Activated CD8-positive, alpha-beta memory T cell treated with anti-CD3 and anti-CD28 coated beads, Interleukin-2, amount 10 ng/mL, durations not matched to agents 7 days and 5 days (primary cell): ENCODE data around the gene TNFRSF25. TPM values are rescaled to one million over a fixed set of nuclear protein-coding genes. Genes with fewer than 3 reads are reported as not detected.
A peak's percentile ranks its signal among the peaks of the same experiment; 100 is the strongest.

Experiments
- ATAC-seq: fragments of 150-1000 bp; cut with Tn5 transposase; one replicate; pipeline ENCODE4 v1.10.0; 2021; ENCODE audit warnings: moderate library complexity
- CTCF ChIA-PET: fragments of 350-600 bp; sonication (Branson Sonifier 250); formaldehyde crosslinking; loops from one replicate; lab custom pipeline; 2021; ENCODE audit warnings: antibody characterized with exemption; lab: Charles Lee
- DNase-seq: peaks from one replicate; pipeline ENCODE4 v3.0.0-alpha.2; 2020
- H3K27ac Mint-ChIP-seq: one replicate; pipeline ENCODE4 v1.8.0; 2021; ENCODE audit warnings: mild to moderate bottlenecking, mixed read lengths
- H3K27me3 Mint-ChIP-seq: one replicate; pipeline ENCODE4 v1.8.0; 2021; ENCODE audit warnings: mixed read lengths
- H3K36me3 Mint-ChIP-seq: one replicate; pipeline ENCODE4 v1.8.0; 2021; ENCODE audit warnings: mild to moderate bottlenecking, mixed read lengths
- H3K4me1 Mint-ChIP-seq: one replicate; pipeline ENCODE4 v1.8.0; 2021; ENCODE audit warnings: mixed read lengths
- H3K4me3 Mint-ChIP-seq: one replicate; pipeline ENCODE4 v1.8.0; 2021; ENCODE audit warnings: mild to moderate bottlenecking, moderate library complexity, mixed read lengths
- H3K9me3 Mint-ChIP-seq: one replicate; pipeline ENCODE4 v1.8.0; 2022; ENCODE audit warnings: low read depth, mixed read lengths
- total RNA-seq, 2 experiments: library from RNA; stranded (reverse); gene quantifications; one replicate each; pipeline ENCODE4 v1.2.3, GENCODE V29; 2021

Gene TNFRSF25, protein sequence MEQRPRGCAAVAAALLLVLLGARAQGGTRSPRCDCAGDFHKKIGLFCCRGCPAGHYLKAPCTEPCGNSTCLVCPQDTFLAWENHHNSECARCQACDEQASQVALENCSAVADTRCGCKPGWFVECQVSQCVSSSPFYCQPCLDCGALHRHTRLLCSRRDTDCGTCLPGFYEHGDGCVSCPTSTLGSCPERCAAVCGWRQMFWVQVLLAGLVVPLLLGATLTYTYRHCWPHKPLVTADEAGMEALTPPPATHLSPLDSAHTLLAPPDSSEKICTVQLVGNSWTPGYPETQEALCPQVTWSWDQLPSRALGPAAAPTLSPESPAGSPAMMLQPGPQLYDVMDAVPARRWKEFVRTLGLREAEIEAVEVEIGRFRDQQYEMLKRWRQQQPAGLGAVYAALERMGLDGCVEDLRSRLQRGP
- 10 to 100 TPM; 54.3 to 71.6 TPM for total RNA-seq

DNA sequence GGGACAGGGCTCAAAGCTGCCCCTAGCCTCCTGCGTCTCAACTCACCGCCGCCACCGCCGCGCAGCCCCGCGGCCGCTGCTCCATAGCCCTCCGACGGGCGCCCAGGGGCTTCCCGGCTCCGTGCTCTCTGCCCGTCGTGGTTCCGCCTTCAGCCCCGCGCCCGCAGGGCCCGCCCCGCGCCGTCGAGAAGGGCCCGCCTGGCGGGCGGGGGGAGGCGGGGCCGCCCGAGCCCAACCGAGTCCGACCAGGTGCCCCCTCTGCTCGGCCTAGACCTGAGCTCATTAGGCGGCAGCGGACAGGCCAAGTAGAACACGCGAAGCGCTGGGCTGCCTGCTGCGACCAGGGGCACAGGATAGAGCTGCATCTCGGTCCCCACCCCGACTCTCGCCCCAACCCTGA lies at the start of gene TNFRSF25:
Gene TNFRSF25 (minus strand): TSS at position 151 of the 400 bp plus-strand sequence. CDS start 66 bp downstream, at position 85.
- peaks cover 18% of the 10 kb centered on the region for H3K36me3 Mint-ChIP-seq
- ATAC-seq (peak; percentile 90), DNase-seq (peak; percentile 69)
- peaks cover 26% of the 10 kb centered on the region for H3K4me1 Mint-ChIP-seq
- no peaks in the 10 kb centered on the region for H3K27me3 Mint-ChIP-seq
- H3K4me3 Mint-ChIP-seq: peak within 1 kb of the TSS; percentile 79
- peak within 1 kb of the TSS; percentile 78 for H3K27ac Mint-ChIP-seq
- no peaks in the 10 kb centered on the region for H3K9me3 Mint-ChIP-seq
- CTCF ChIA-PET: interaction anchor here (0.8 to 3.0 kb wide), 8 partner anchors 9 to 43 kb away, joined by 3 to 10 read pairs (median 9); no protein-coding TSS in a partner anchor

DNA sequence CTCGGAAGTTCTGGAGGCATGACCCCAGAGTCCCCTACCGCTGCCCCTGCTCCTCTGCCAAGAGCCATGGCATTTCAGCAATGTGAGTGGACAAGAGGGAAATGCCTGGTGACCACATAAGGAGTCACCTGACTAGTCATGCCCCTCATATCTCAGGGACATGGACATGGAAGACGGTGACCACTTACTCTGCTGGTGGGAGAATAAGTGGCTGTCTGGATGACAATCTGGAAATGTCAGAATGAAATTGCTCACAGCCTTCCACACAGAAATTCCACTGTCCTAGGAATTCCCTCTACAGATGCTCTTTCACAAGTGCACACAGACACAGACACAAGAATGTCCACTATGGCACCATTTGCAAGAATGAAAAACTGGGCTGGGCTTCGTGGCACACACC lies 49.8 kb upstream of the TNFRSF25 start:
- H3K27me3 Mint-ChIP-seq: no peaks in the 10 kb centered on the region
- DNase-seq: no peak
- ATAC-seq: no peak
- H3K36me3 Mint-ChIP-seq: no peaks in the 10 kb centered on the region
- no peak overlapping the region for H3K27ac Mint-ChIP-seq
- CTCF ChIA-PET: no interaction called here
- H3K4me3 Mint-ChIP-seq: no peak overlapping the region
- no peaks in the 10 kb centered on the region for H3K4me1 Mint-ChIP-seq
- no peaks in the 10 kb centered on the region for H3K9me3 Mint-ChIP-seq

DNA sequence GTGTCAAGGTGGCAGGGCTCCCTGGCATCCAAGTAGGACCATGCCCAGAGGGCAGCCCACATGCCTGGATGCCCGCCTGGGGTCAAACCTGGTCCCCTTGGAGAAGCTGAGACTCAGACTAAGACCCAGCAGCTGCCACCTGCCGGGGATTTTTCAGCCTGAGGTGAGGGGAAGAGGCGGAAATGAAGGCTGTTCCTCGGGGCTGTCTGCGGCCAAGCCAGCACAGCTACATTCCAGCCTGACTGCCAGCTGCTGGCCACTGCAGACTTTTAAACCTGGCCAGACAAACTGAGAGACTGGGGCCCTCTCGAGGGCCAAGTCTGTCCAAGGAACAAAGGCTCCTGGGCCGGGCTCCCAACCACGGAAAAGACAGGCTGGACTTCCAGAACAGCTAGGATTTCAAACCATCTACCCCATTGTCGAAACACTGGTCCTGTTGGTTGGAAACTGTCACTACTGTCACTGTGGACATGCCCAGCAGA lies 47.4 kb upstream of the TNFRSF25 start:
- ATAC-seq (no peak), DNase-seq (no peak)
- H3K27me3 Mint-ChIP-seq: no peaks in the 10 kb centered on the region
- no peak overlapping the region for H3K27ac Mint-ChIP-seq
- H3K36me3 Mint-ChIP-seq: no peaks in the 10 kb centered on the region
- no peaks in the 10 kb centered on the region for H3K4me1 Mint-ChIP-seq
- H3K4me3 Mint-ChIP-seq: no peak overlapping the region
- CTCF ChIA-PET: interaction anchor here (0.7 to 0.8 kb wide), 2 partner anchors 10 to 41 kb away, joined by 3 read pairs; partner anchors contain the start of genes NOL9 and TAS1R1
- H3K9me3 Mint-ChIP-seq: no peaks in the 10 kb centered on the region

DNA sequence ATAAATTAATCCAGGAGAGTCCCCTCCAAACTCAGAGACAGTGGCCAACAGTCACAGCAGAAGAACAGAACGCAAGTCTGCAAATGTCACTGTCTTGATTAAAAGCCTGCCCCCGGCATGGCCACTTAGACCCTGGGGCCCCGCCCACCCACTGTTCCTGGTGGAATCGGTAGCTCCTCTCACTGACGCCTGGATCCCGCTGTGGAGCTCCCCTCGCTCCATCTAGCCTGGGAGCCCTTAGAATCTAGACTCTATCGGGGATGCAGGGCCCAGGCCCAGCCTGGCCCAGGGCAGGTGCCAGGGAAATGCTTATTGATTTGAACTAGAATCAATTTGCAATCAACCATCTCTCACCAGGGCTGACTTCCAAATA lies 46.9 kb upstream of the TNFRSF25 start:
- no peaks in the 10 kb centered on the region for H3K9me3 Mint-ChIP-seq
- H3K36me3 Mint-ChIP-seq: no peaks in the 10 kb centered on the region
- no peaks in the 10 kb centered on the region for H3K27me3 Mint-ChIP-seq
- H3K27ac Mint-ChIP-seq: no peak overlapping the region
- ATAC-seq (no peak), DNase-seq (no peak)
- no peak overlapping the region for H3K4me3 Mint-ChIP-seq
- no peaks in the 10 kb centered on the region for H3K4me1 Mint-ChIP-seq
- CTCF ChIA-PET: interaction anchor here (0.8 to 1.2 kb wide), 2 partner anchors 9 to 10 kb away, joined by 3 read pairs; no protein-coding TSS in a partner anchor

DNA sequence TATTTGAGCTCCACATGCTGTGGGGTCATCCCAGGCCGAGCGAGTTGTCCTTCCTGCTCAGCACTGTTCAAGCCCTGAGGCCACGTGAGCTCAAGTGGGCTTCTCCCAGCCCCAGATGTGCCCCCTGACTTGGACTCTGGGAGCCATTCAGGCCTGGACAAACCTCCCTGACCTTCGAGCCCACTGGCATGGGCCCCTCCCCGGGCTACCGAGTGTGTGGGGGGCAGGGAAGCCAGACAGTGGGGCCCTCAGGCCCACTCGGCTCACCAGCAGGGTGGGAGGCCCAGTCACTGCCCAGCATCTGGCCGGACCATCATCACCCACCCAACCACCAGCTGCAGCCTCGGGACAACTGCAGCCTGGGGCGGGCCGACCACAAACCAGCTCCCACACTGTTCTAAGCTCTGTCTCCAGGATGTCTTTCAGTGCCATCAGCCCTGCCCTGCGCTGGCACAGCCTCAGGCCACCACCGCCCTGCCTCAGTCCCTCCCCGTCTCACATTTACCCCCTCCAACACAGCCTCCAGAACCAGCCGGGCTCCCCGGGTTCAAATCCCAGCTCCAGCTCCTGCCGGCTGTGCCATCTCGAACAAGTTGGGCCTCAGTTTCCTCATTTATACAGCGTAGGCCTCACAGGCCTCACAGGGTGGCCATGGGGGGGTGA lies 46.4 kb upstream of the TNFRSF25 start:
- CTCF ChIA-PET: interaction anchor here (0.5 to 1.2 kb wide), 3 partner anchors 9 to 26 kb away, joined by 3 read pairs; no protein-coding TSS in a partner anchor
- H3K36me3 Mint-ChIP-seq: no peaks in the 10 kb centered on the region
- no peaks in the 10 kb centered on the region for H3K27me3 Mint-ChIP-seq
- DNase-seq (no peak), ATAC-seq (no peak)
- H3K9me3 Mint-ChIP-seq: no peaks in the 10 kb centered on the region
- no peak overlapping the region for H3K4me3 Mint-ChIP-seq
- H3K27ac Mint-ChIP-seq: no peak overlapping the region
- no peaks in the 10 kb centered on the region for H3K4me1 Mint-ChIP-seq

GRCh38 chr1:6511561-6512244 lies 45.7 kb upstream of the TNFRSF25 start:
- no peaks in the 10 kb centered on the region for H3K27me3 Mint-ChIP-seq
- CTCF ChIA-PET: interaction anchor here (0.5 to 1.2 kb wide), 3 partner anchors 10 to 25 kb away, joined by 3 read pairs; no protein-coding TSS in a partner anchor
- no peak for ATAC-seq

DNA sequence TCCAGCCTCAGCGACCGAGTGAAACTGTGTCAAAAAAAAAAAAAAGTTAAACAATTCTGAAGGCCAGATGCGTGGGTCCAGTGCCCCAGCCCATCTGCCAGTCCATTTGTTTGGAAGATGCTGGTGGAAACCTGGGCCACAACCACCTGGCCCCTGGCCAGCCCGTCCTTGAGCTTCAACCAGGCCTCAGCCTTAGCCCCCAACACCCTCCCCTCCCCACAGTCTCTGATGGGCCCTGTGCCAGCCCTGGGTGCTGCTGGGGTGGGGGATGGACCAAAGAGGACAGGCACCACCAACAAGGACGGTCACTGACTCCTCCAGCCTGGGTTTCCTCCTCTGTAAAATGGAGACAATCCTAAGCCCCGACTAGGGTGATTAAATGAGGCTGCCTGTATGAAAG lies 45.1 kb upstream of the TNFRSF25 start:
- Mint-ChIP-seq H3K27ac (no peak overlapping the region), H3K27me3 (no peaks in the 10 kb centered on the region), H3K4me1 (no peaks in the 10 kb centered on the region), H3K4me3 (no peak overlapping the region), H3K9me3 (no peaks in the 10 kb centered on the region), H3K36me3 (no peaks in the 10 kb centered on the region)
- no peak for DNase-seq
- CTCF ChIA-PET: no interaction called here
- no peak for ATAC-seq

More at GRCh38 chr1:6511561-6512244, 45.7 kb upstream of the TNFRSF25 start:
- Mint-ChIP-seq H3K36me3 (no peaks in the 10 kb centered on the region), H3K4me3 (no peak overlapping the region), H3K4me1 (no peaks in the 10 kb centered on the region), H3K27ac (no peak overlapping the region), H3K9me3 (no peaks in the 10 kb centered on the region)
- DNase-seq: no peak

DNA sequence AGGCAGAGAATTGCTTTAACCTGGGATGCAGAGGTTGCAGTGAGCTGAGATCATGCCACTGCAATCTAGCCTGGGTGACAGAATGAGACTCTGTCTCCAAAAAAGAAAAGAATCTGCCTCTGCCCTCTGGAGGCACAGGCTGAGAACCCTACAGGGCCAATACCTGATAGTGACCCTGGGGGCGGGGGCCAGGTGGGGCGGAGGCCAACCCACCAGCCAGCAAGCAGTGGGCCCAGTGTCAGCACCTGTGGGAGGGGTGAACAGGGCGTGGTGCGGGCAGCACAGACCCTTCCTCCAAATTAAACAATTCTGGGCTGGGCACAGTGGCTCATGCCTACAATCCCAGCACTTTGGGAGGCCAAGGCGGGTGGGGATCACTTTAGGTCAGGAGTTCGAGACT lies 44.5 kb upstream of the TNFRSF25 start:
- no peaks in the 10 kb centered on the region for H3K9me3 Mint-ChIP-seq
- no peak overlapping the region for H3K27ac Mint-ChIP-seq
- ATAC-seq (no peak), DNase-seq (no peak)
- no peaks in the 10 kb centered on the region for H3K27me3 Mint-ChIP-seq
- no peaks in the 10 kb centered on the region for H3K4me1 Mint-ChIP-seq
- no peaks in the 10 kb centered on the region for H3K36me3 Mint-ChIP-seq
- H3K4me3 Mint-ChIP-seq: no peak overlapping the region
- CTCF ChIA-PET: no interaction called here

GRCh38 chr1:6509919-6510291 lies 43.9 kb upstream of the TNFRSF25 start:
- H3K36me3 Mint-ChIP-seq: no peaks in the 10 kb centered on the region
- no peak for ATAC-seq
- no peak for DNase-seq
- H3K4me1 Mint-ChIP-seq: no peaks in the 10 kb centered on the region
- CTCF ChIA-PET: no interaction called here
- H3K27me3 Mint-ChIP-seq: no peaks in the 10 kb centered on the region
- no peak overlapping the region for H3K4me3 Mint-ChIP-seq
- H3K9me3 Mint-ChIP-seq: no peaks in the 10 kb centered on the region
- no peak overlapping the region for H3K27ac Mint-ChIP-seq

- no peak overlapping the region for H3K4me3 Mint-ChIP-seq
- H3K27me3 Mint-ChIP-seq: no peaks in the 10 kb centered on the region
- H3K36me3 Mint-ChIP-seq: no peaks in the 10 kb centered on the region
- H3K27ac Mint-ChIP-seq: no peak overlapping the region
- no peaks in the 10 kb centered on the region for H3K9me3 Mint-ChIP-seq
- H3K4me1 Mint-ChIP-seq: no peaks in the 10 kb centered on the region
- DNase-seq: no peak
- CTCF ChIA-PET: interaction anchor here (0.9 kb wide), 1 partner anchor 12 kb away, joined by 3 read pairs; no protein-coding TSS in a partner anchor
- no peak for ATAC-seq
These were observed 43.4 kb upstream of the TNFRSF25 start for GRCh38 chr1:6509220-6509918.

DNA sequence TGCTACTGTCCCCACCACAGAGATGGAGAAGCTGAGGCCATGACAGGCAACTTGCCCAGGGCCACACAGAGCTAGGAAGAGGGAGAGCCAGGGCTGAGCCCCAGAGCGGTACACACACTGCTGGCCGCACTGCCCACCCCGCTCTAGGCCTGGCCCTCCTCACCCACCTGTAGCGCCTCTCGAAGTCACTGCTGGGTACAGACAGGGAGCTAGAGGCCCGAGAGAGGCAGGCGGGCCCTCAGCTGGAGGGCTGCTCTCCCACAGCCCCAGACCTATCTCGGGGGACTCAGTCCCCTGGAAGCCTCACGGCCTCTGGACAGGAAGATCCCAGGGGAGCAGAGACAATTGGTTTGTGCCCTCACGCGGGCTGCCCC lies 42.8 kb upstream of the TNFRSF25 start:
- no peaks in the 10 kb centered on the region for H3K9me3 Mint-ChIP-seq
- H3K27ac Mint-ChIP-seq: no peak overlapping the region
- no peaks in the 10 kb centered on the region for H3K27me3 Mint-ChIP-seq
- no peak overlapping the region for H3K4me3 Mint-ChIP-seq
- H3K4me1 Mint-ChIP-seq: no peaks in the 10 kb centered on the region
- CTCF ChIA-PET: interaction anchor here (0.9 kb wide), 1 partner anchor 13 kb away, joined by 3 read pairs; no protein-coding TSS in a partner anchor
- DNase-seq (no peak), ATAC-seq (no peak)
- H3K36me3 Mint-ChIP-seq: no peaks in the 10 kb centered on the region

GRCh38 chr1:6508154-6508815 lies 42.3 kb upstream of the TNFRSF25 start:
- H3K27ac Mint-ChIP-seq: no peak overlapping the region
- H3K27me3 Mint-ChIP-seq: no peaks in the 10 kb centered on the region
- H3K4me3 Mint-ChIP-seq: no peak overlapping the region
- CTCF ChIA-PET: no interaction called here
- H3K36me3 Mint-ChIP-seq: no peaks in the 10 kb centered on the region
- ATAC-seq: no peak
- no peaks in the 10 kb centered on the region for H3K4me1 Mint-ChIP-seq
- DNase-seq: no peak
- no peaks in the 10 kb centered on the region for H3K9me3 Mint-ChIP-seq
